Mesenchymal stem cell (in vitro differentiated cells and primary cell): ENCODE data around the gene KIF9.
A peak's percentile ranks its signal among the peaks of the same experiment; 100 is the strongest.

ENCODE experiments used
- DNase-seq: peaks from one replicate; pipeline ENCODE4 v3.0.0-alpha.2; 2013
- H2AFZ ChIP-seq: one replicate; pipeline ENCODE4 v1.6.1; 2013; ENCODE audit warnings: low read depth, mild to moderate bottlenecking, control low read depth, inconsistent platforms, low read length, moderate library complexity
- H2AK5ac ChIP-seq: 2 replicates; pipeline ENCODE4 v1.6.1; 2013; ENCODE audit warnings: low read length, moderate library complexity, mild to moderate bottlenecking, inconsistent platforms; ENCODE audit not compliant: severe bottlenecking
- H2BK120ac ChIP-seq: one replicate; pipeline ENCODE4 v1.6.1; 2013; ENCODE audit warnings: low read depth, mild to moderate bottlenecking, inconsistent platforms, low read length, moderate library complexity
- H2BK12ac ChIP-seq, 2 experiments: one replicate each; pipeline ENCODE4 v1.6.1; 2013; ENCODE audit warnings: inconsistent platforms in 2 of 2, low read length in 2 of 2, mild to moderate bottlenecking in 2 of 2, moderate library complexity in 2 of 2, control low read depth in 1 of 2
- H2BK15ac ChIP-seq: one replicate; pipeline ENCODE4 v1.6.1; 2013; ENCODE audit warnings: mild to moderate bottlenecking, low read depth, inconsistent platforms; ENCODE audit not compliant: poor library complexity, severe bottlenecking
- H2BK5ac ChIP-seq: 2 replicates; pipeline ENCODE4 v1.6.1; 2013; ENCODE audit warnings: low read depth, mild to moderate bottlenecking, low read length, control low read depth, inconsistent platforms; ENCODE audit not compliant: poor library complexity, severe bottlenecking
- H3K14ac ChIP-seq, 2 experiments: one replicate each; pipeline ENCODE4 v1.6.1; 2013; ENCODE audit warnings: inconsistent platforms in 2 of 2, low read length in 2 of 2, control low read depth in 1 of 2, mild to moderate bottlenecking in 1 of 2, moderate library complexity in 1 of 2
- H3K18ac ChIP-seq, 2 experiments: one replicate each; pipeline ENCODE4 v1.6.1; 2013; ENCODE audit warnings: inconsistent platforms in 2 of 2, low read length in 2 of 2, control low read depth in 1 of 2, low read depth in 1 of 2, mild to moderate bottlenecking in 1 of 2
- H3K23ac ChIP-seq, 2 experiments: one replicate each; pipeline ENCODE4 v1.6.1; 2013; ENCODE audit warnings: inconsistent platforms in 2 of 2, low read length in 2 of 2, mild to moderate bottlenecking in 2 of 2, moderate library complexity in 2 of 2, control low read depth in 1 of 2
- H3K27ac ChIP-seq: 2 replicates; pipeline ENCODE4 v1.5.1; 2013; ENCODE audit warnings: mild to moderate bottlenecking, moderate library complexity, low read length, control low read depth, inconsistent platforms; ENCODE audit not compliant: poor library complexity, severe bottlenecking
- H3K27me3 ChIP-seq, 2 experiments: 2 replicates each; pipeline versions ENCODE4 v1.6.1 to v1.7.0; 2013; ENCODE audit warnings: low read length in 2 of 2, mild to moderate bottlenecking in 2 of 2, moderate library complexity in 2 of 2, control low read depth in 1 of 2, inconsistent platforms in 1 of 2; ENCODE audit not compliant: control insufficient read depth in 1 of 2, insufficient read depth in 1 of 2
- H3K36me3 ChIP-seq, 2 experiments: 2 replicates each; pipeline versions ENCODE4 v1.6.1 to v1.7.0; 2013; ENCODE audit warnings: low read length in 2 of 2, control low read depth in 1 of 2, inconsistent platforms in 1 of 2, low read depth in 1 of 2, mild to moderate bottlenecking in 1 of 2; ENCODE audit not compliant: insufficient read depth in 2 of 2, control insufficient read depth in 1 of 2
- H3K4ac ChIP-seq, 2 experiments: one replicate each; pipeline ENCODE4 v1.6.1; 2013; ENCODE audit warnings: inconsistent platforms in 2 of 2, low read length in 2 of 2, mild to moderate bottlenecking in 2 of 2, moderate library complexity in 2 of 2, control low read depth in 1 of 2, low read depth in 1 of 2
- H3K4me1 ChIP-seq: 2 replicates; pipeline ENCODE4 v1.6.1; 2013; ENCODE audit warnings: low read depth, low read length, control low read depth; ENCODE audit not compliant: control insufficient read depth, insufficient read depth
- H3K4me2 ChIP-seq: 2 replicates; pipeline ENCODE4 v1.6.1; 2013; ENCODE audit warnings: low read length, mild to moderate bottlenecking, inconsistent platforms; ENCODE audit not compliant: poor library complexity, severe bottlenecking
- H3K4me3 ChIP-seq, 2 experiments: 2 replicates each; pipeline versions ENCODE4 v1.5.1 to v1.7.0; 2013; ENCODE audit warnings: low read length in 2 of 2, mild to moderate bottlenecking in 2 of 2, control low read depth in 1 of 2, low read depth in 1 of 2; ENCODE audit not compliant: insufficient read depth in 1 of 2
- H3K79me1 ChIP-seq: replicated peaks from 2 replicates; pipeline ENCODE4 v1.6.1; 2013; ENCODE audit warnings: mild to moderate bottlenecking, control low read depth, low read length, inconsistent platforms; ENCODE audit not compliant: poor library complexity, severe bottlenecking
- H3K9ac ChIP-seq: 2 replicates; pipeline ENCODE4 v1.7.0; 2013; ENCODE audit warnings: mild to moderate bottlenecking, low read length, moderate library complexity
- H3K9me3 ChIP-seq: 2 replicates; pipeline ENCODE4 v1.7.0; 2013; ENCODE audit warnings: mild to moderate bottlenecking, low read length; ENCODE audit not compliant: control insufficient read depth
- H4K8ac ChIP-seq: one replicate; pipeline ENCODE4 v1.6.1; 2013; ENCODE audit warnings: inconsistent platforms, mild to moderate bottlenecking, low read length, moderate library complexity
- H4K91ac ChIP-seq: one replicate; pipeline ENCODE4 v1.6.1; 2013; ENCODE audit warnings: mild to moderate bottlenecking, low read length, inconsistent platforms
- WGBS: methylation state at CpG from one replicate; pipeline ENCODE4 v1.1.7; 2013; ENCODE audit warnings: mixed read lengths; 5-methylcytosine and 5-hydroxymethylcytosine counted together

The KIF9 gene

DNA sequence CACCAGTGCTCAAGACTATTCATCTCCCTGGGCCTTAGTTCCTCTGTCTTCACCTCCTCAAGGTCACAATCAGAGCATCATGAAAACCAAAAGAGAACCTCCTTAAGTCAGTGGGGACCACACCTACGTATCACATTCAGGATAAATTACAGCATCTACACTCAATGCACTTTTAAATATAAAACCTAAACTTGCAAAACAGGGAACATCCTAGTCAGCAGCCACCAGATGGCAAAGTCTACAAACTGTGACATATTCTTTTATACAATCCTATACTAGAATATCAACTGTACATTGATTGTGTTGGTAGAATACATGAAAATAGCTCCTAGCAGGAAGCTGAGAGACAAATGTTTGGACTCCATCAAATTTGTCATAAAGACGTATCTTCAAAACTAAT is 7.9 kb downstream of the KIF9 start:
- Histone ChIP-seq H2BK15ac (no peak overlapping the region), H2BK120ac (no peak overlapping the region), H3K4me2 (no peak overlapping the region), H3K9me3 (no peaks in the 10 kb centered on the region), H3K27ac (no peak overlapping the region), H3K4ac (no peak overlapping the region), H4K8ac (no peak overlapping the region), H2BK5ac (no peak overlapping the region), H3K4me3 (no peak overlapping the region), H3K79me1 (peaks cover 6% of the 10 kb centered on the region), H3K18ac (no peak overlapping the region), H3K9ac (no peak overlapping the region), H3K14ac (no peak overlapping the region), H3K27me3 (no peaks in the 10 kb centered on the region), H2AK5ac (no peak overlapping the region), H2BK12ac (no peak overlapping the region), H2AFZ (no peak overlapping the region), H3K4me1 (no peaks in the 10 kb centered on the region), H4K91ac (no peak overlapping the region), H3K36me3 (no peaks in the 10 kb centered on the region), H3K23ac (no peak overlapping the region)
- DNase-seq = no peak
- WGBS = 87% methylated on average over 1 of the region's 2 CpGs

DNA sequence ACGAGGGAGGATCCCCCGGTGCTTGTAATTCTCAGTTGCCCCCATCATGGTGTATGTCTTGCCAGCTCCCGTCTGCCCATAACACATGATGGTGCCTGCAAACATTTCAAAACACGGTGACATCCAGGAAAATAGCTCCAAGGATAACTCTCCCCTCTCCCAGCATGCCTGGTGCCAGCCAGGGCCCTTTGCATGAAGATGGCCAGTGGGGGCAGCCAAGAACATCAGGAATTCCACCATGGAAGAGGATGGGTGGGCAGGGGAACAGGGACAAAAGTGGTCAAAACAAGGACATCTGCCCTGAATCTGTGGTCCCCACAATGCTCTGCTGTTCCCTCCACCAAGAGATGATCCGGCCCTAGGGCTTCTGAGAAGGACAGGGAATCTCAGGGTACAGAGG is 9.0 kb downstream of the KIF9 start:
- Histone ChIP-seq H3K23ac (no peak overlapping the region), H3K27me3 (no peaks in the 10 kb centered on the region), H3K4me2 (no peak overlapping the region), H3K9ac (no peak overlapping the region), H2AK5ac (no peak overlapping the region), H2BK15ac (no peak overlapping the region), H3K27ac (no peak overlapping the region), H3K4me3 (no peak overlapping the region), H3K14ac (no peak overlapping the region), H3K36me3 (no peaks in the 10 kb centered on the region), H3K4me1 (peaks cover 2% of the 10 kb centered on the region), H4K91ac (no peak overlapping the region), H3K18ac (no peak overlapping the region), H2BK120ac (no peak overlapping the region), H4K8ac (no peak overlapping the region), H3K79me1 (peaks cover 5% of the 10 kb centered on the region), H2BK5ac (no peak overlapping the region), H2AFZ (no peak overlapping the region), H3K4ac (no peak overlapping the region), H3K9me3 (no peaks in the 10 kb centered on the region), H2BK12ac (no peak overlapping the region)
- 85% methylated on average over 4 of the region's 5 CpGs for WGBS
- no peak for DNase-seq

DNA sequence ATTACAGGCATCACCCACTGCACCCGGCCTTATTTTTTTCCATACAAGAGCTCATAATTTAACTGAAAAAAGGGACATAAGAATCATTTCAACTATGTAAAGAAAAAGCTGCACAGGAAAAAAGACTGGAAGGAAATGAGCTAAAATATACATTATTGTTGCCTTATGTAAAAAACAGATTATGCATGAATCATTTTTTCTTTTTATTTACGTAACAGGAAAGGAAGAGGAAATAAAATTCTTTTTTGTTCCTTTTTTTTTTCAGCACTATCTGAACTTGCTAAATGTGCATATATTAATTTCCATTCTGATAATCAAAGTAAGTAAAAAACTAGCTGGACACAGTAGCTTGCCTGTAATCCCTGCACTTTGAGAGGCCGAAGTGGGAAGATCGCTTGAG is 12.1 kb downstream of the KIF9 start:
- H2BK120ac ChIP-seq = no peak overlapping the region
- peaks cover 12% of the 10 kb centered on the region for H3K4me1 ChIP-seq
- H3K14ac ChIP-seq = no peak overlapping the region
- no peak for DNase-seq
- H3K18ac ChIP-seq = no peak overlapping the region
- no peak overlapping the region for H3K4me3 ChIP-seq
- no peak overlapping the region for H2BK12ac ChIP-seq
- H2BK15ac ChIP-seq = no peak overlapping the region
- no peak overlapping the region for H3K9ac ChIP-seq
- 95% methylated on average over 2 of the region's 4 CpGs for WGBS
- no peaks in the 10 kb centered on the region for H3K27me3 ChIP-seq
- H3K23ac ChIP-seq = no peak overlapping the region
- no peaks in the 10 kb centered on the region for H3K36me3 ChIP-seq
- no peak overlapping the region for H4K8ac ChIP-seq
- no peak overlapping the region for H2BK5ac ChIP-seq
- H2AK5ac ChIP-seq = no peak overlapping the region
- H4K91ac ChIP-seq = no peak overlapping the region
- H2AFZ ChIP-seq = no peak overlapping the region
- no peaks in the 10 kb centered on the region for H3K79me1 ChIP-seq
- H3K27ac ChIP-seq = no peak overlapping the region
- H3K4ac ChIP-seq = no peak overlapping the region
- no peaks in the 10 kb centered on the region for H3K9me3 ChIP-seq
- H3K4me2 ChIP-seq = no peak overlapping the region

DNA sequence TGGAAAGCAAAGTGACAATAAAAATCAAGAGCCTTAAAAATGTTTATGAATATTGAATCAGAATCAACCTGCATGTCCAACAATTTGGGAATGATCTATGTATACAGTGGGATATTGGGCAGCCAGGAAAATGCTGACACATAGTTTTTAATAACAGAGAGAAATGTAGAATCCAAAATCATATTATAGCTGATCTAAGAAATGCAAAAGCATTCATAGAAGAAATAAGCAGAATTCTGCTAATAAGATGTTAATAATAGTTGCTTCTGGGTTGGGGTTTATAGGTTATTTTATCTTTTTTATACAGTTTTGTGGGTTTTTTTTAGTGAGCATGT is 15.1 kb downstream of the KIF9 start:
- Histone ChIP-seq H3K4ac (no peak overlapping the region), H3K4me1 (peaks cover 13% of the 10 kb centered on the region), H3K9me3 (no peaks in the 10 kb centered on the region), H2BK12ac (no peak overlapping the region), H3K36me3 (no peaks in the 10 kb centered on the region), H3K18ac (no peak overlapping the region), H3K4me3 (no peak overlapping the region), H3K14ac (no peak overlapping the region), H3K79me1 (no peaks in the 10 kb centered on the region), H2AFZ (no peak overlapping the region), H4K8ac (no peak overlapping the region), H2BK15ac (no peak overlapping the region), H3K23ac (no peak overlapping the region), H2BK5ac (no peak overlapping the region), H3K27me3 (no peaks in the 10 kb centered on the region), H3K27ac (no peak overlapping the region), H3K9ac (peak overlapping the region; percentile 17), H3K4me2 (no peak overlapping the region), H2AK5ac (peak overlapping the region; percentile 58), H2BK120ac (no peak overlapping the region), H4K91ac (no peak overlapping the region)
- DNase-seq = no peak
